ENCODE data around the gene WDSUB1.

Gene WDSUB1

DNA sequence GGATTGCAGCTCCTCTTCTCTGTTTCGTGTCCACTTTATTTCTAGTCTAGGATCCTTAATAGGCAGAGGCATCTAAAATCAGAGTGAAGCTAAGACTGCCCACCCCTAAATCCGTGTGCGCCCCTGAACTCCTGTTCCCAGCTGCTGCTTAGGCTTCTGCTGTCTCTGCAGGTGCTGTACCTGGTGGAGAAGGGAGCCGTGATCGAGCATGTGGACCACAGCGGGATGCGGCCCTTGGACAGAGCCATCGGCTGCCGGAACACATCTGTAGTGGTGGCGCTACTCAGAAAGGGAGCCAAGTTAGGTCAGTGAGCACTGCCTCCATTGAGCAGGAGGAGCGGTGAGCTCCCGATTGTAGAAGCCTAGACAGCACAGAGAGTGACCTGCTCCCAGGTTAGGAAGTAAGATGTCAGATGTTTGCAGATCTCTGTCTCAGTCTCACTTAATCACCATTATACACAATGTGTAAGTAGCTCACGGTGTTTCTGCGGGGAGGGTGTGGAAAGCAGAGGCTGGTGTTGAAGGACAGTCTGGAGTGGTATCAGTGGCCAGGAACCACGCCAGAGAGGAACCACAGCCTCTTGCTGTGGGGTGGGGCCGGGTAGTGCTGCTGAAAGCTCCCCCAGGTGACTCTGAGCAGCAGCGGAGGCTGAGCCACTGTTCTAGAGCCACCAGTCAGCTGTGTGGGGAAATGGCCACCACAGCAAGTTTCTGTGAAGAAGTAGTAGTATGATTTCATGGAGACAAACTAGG, 62.3 kb downstream of the WDSUB1 start:
- no peak for DNase-seq

DNA sequence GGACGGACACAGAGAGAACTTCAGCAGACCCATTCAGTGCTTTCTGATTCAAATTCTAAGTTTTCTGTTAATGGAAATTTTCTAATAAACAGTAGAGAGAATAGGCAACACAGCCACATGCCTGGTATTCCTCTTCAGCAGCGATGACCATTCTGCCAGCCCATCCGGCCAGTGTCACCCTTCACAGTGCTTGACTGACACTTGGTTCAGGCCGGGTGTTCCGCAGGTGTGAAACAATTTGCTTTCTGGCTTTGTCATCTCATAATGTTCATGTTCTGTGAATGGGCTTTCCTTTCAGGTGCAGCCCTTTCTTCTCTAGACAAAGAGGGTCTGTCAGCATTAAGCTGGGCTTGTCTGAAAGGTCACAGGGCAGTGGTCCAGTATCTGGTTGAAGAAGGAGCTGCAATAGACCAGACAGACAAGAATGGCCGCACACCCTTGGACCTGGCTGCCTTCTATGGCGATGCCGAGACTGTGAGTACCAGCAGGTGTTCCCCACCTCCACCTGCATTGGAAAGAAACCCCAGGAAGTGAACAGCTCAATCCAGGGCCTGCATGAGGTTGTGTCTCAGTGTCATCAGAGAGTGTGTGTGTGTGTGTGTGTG, 67.0 kb downstream of the WDSUB1 start:
- DNase-seq: no peak

DNA sequence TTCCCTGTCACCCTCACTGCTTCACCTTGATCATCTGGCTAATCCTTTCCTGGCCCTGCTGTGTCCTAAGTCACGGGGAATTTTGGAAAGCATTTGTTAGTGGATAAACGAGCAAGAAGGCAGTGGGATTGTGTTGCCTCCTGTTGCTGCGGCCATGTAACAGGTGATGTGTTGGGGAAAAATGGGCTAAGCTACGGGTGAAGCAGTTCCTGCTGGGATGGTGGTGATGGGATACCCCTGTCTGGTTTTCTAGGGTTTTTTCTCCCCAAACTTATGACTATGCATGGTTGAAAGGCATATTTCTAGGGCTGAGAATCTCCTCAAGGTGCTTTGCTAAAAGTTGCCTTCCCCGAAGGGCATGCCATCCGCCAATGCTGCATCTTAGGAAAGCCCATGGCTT, 68.1 kb downstream of the WDSUB1 start:
- no peak for DNase-seq

DNA sequence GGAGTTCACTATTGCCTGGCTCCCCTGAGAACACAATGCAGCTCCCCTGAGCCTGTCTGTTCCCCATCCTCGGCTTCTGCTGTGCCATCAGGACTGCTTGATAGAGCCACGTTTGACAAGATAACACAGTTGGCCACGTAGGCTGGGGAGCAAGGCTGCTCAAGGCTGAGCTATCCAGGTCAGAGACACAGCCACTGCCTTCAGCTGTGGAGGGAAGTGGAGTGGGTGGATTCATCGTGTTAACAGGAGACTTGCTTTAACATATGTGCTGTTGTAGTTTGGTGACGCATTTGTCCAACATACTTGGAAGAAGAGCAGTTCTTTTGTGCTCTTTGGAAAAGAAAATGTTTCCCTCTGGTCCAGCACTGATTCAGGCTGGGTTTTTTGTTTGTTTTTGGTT, 68.8 kb downstream of the WDSUB1 start:
- no peak for DNase-seq

DNA sequence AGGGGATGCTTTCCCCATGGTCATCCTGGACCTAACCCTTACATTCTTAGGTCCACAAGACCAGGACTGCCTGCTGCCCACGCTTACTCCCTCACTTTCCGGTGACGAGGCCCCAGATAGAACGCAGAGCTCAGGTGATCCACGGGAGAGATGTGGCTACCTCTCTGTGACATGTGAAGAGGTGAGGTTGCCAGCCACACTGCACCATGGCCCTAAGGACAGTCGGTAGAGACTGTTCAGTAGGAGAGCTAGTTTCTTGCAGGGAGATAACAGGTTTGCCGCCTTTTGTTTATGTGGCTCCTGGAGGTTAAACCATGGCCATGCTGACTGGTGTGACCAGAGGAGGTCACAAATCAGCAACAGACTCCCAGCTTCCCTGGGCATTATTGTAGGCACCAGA, 71.4 kb downstream of the WDSUB1 start:
- DNase-seq: no peak

DNA sequence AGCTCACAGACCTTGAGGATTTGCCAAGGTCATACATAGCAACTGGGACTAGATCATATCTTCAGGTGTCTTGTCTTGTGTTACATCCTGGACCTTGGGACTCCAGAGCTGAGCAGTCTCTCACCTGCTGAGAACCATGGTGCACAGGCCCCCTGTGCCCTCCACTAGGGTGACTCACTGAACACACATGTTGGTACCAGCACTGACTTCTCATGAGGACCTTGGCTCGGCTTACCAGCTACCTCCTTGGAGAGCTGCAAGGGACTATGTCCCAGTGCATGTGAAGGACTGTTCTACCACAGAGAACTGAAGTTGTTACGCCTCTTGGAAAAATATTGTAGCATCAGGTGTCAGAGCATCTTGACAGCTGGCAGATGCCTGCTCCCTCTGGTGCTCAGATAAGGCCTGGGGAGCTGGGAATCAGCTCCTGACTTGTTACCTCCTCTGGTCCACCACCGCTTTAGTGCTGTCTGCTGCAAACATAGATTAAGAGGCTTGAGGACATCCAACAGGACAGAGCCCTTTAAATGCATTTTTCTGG, 72.1 kb downstream of the WDSUB1 start:
- no peak for DNase-seq

DNA sequence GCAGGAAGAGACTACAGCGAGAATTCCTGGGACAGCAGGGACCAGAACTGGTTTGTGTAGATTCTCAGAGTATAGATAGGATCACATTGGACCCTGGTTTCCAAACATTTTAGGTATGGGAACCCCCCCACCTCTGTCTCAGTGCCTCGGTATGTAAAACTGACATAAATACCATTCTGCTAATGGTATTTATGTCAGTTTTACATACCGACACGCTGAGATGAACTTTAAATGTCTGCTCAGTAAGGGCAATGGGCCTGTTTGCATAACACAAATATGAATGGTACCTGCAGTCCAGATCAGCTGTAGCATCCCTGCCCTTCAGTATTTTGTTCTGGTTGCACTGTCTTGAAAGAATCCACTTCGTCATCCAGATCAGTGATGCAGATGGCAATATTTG, 73.2 kb downstream of the WDSUB1 start:
- DNase-seq: no peak

DNA sequence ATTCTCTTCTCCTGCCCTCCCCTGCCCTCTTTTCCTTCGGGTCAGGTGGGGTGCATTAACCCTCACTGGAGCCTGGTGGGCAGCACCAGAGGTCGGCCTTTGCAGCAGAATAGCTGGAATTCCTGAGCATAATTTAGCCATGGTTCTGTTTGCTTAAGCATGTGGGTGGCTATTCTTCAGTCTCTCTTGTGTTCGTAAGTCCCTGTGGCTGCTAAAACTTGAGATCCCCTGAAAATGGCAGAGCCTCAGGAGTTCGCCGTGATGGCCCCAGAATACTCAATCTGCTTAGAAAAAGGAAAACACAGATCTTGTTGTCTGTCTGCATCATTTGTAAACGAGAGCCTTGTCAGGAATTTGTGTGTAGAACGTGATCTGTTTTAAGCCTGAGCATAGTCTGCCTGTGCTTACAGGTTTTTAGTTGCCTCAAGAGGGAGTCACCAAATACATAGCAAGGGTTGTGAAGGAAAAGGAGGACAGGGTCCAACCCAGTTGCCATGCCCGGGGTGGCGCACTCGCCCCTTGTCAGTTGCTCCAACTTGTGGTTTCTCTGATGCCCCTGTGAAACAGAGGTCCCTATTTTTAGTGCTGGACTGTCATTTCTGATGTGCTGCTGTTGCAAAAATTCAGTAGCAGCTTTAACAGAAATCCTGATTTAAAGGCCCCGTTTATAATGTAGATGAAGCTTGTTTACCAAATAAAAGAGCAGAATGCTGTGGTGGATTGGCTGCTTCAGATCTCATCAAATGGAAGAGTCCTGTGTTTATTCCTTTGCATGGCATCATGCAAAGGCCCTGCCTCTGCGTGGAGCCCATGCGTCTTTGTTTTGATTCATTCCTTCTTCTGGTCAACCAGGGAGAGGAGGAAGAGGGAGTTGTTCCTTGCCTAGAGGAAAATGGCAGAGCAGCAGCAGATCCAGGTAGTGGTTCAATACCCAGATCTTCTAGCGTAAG, 74.8 kb downstream of the WDSUB1 start:
- peak; percentile 41 for DNase-seq

DNA sequence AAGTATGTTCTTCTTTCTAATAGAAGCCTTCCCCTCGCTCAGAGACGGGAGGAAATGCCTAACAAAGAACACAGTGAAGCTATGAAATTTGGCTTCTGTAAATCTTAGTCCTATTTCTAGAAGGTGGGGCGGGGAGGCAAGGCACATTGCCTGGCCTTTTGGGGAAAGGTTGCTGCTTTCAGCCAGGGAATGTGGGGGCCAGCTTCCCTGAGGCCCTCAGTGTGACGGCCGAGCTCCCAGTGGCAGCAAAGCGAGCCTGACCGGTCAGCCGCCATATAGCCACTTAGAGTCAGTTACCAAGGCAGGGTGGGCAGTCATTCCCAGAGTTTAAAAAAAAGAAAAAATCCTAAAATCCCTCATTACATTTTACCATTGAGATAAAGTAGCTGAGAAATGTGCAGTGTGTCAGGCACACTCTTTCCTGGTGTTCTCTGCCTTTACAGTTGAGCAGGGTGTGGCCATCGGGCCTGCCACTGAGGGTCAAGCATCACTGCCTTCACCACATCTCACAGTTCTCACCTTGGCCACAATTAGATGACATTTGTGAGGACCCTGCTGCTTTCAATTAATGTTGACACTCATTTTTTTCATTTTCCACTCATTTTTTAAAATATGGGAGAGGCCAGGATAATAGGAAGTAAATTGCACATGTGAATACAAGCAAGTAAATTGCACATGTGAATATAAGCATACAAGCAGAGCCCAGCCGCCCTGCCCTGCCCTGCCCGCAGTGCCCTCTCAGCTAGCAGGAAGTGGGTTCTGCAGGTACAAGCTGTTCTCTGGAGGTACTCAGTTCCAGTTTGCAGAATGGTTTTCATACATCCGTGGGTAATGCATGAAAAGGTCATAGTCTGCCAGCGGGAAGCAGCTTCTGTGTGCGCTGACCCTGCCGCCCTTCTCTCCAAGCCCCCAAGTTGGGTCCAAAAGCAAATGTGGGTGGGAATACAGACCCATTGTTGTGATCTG, 76.9 kb downstream of the WDSUB1 start:
- no peak for DNase-seq

DNA sequence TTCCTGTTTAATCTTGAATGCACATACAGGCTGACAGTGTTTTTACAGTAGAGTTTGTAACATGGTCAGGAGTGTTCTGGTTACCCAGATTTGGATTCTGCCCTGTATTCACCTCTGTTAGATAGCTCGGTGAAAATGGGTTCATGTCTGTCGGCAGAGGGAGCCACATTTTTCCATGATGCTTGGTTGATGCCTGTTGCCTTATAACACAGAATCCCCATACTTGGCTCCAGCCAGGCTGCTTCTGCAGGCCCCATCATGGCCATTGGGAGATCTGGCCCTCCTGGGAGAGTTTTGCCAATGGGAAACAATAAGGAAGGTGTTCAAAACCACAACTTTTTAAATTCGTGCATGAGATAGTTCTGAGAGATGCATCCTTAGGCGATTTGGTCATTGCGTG, 78.1 kb downstream of the WDSUB1 start:
- DNase-seq: no peak

DNA sequence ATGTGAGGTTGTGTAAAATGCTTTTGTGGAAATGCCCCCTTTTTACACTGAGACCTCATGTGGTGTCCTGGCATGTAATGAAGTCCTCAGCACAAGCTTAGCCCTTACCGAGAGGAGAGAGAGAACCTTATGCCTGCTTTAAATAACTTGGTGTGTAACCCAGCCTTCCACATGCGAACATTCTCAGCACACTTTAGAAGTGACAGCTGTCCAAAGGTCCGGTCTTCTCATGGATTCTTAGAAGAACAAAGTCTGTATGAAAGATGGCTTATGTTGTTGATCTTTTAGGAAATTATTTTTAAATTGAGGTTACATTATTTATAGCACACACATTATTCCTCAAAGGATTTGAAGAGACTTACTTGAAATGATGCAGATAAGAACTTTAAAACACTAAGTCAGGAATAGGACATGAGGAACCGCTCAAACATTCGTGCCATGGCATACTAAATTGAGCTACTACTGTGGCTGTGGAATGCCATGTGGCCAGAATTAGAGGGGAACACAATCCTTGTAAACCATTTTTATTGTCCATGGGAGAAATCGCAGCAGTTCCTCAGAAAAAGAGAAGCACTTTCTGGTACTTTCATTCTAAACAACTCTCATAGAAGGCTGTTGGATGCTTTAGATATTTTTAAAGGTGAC, 79.6 kb downstream of the WDSUB1 start:
- DNase-seq: no peak

DNA sequence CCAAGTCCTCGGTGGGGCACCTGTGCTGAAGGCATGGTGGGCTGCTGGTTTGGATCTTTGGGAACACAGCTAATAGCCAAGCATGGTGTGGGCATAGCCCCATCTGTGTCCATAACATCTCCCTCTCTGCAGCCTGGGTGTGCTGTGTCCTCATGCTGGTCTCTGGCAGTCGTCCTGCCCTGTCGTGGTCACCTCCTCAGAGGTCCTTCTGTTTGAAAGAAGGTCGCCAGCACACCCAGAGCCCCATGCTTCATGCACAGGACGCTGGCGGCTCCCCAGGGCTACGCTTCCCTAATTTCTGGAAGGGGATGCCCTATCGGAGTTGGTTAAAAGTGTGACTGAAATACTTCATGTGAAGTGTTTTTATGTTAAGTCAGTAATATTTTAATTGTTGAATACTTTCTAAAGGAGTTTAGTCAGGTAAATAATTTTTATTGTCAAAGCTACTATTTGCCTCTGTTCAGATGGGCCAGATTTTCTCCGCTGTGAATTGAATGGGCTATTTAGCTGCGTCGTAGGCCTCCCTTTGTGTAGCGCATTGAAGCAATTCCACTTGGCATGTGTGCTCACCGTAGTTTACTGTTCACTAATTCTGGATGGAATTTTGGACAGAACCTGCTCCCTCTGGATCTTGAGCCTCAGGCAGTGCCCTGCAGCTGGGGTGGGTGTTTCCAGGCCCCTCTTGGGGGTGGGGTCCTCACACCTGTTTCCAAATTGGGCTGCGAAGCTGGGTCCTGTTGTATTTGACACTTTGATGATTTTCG, 81.9 kb downstream of the WDSUB1 start:
- peak; percentile 47 for DNase-seq

DNA sequence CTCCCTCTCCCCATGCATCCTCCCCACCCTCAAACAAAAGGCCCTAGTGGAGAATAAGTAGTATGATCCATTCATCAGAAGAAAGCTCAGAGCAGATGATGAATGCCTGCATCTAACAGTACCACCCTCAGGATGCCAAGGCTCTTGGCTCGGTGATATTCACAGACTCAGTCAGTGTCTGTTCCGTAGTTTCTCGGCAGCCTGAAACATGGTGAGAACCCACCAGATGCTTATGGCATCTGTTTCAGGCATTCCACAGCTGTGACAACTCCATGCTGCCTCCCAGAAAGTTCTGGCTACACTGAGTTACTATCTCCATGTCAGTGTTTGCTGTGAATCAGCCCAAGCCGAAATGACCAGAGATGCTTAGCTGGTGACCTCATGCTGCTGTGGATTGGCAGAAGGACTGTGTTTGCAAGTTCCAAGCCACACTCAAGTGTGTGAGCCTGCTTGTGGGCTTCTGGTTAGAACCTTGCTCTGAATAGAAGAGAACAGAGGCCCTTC, 83.9 kb downstream of the WDSUB1 start:
- peak; percentile 41 for DNase-seq

DNA sequence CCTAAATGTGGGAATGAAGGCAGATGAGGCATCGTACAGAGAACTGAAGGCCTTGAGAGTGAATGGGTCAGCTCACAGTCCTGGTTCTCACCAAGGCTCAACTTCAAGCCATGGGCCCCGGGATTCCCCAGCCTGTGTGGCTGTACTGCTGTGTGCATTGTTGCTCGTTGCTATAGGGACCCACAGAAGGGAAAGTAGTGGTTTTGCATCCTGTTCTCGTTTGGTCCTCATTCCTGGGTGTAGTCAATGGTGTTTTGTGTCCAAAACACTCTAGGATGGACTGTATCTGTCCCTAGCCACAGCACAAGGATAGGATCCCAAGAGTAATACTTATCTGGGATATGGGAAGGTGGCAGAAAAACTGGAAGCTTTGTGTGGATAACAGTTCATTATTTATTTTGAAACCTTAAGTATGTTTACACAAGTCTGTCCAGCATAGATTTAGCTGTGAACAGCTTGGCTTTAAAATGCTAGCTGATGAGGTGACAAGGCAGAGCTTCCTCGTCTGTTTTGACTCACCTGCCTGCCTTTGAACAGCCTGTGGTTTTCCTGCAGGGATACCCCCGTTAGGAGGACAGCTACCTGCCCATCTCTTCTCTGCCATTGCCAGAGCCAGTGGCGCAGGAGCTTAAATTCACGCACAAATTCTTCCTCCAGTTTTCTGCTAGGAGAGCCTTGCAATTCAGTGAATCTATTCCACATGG, 85.0 kb downstream of the WDSUB1 start:
- no peak for DNase-seq

DNA sequence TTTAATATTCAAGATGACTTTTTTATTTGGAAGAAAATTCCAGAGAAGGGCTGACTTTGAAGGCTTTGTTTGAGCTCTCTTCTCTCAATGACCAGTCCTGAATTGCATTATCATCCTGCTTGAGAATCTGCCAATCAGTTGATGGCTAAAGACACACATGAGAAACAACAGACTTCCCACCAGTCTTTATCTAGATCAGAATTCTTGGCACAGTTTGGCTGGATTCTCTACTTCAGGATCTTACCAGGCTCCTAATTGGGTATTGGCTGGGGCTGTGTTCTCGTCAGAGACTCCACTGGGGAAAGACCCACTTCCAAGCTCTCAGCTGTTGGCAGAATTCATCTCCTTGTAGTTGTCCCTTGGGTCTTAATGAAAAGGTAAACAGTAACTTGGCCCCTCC, 86.0 kb downstream of the WDSUB1 start:
- DNase-seq: no peak

DNA sequence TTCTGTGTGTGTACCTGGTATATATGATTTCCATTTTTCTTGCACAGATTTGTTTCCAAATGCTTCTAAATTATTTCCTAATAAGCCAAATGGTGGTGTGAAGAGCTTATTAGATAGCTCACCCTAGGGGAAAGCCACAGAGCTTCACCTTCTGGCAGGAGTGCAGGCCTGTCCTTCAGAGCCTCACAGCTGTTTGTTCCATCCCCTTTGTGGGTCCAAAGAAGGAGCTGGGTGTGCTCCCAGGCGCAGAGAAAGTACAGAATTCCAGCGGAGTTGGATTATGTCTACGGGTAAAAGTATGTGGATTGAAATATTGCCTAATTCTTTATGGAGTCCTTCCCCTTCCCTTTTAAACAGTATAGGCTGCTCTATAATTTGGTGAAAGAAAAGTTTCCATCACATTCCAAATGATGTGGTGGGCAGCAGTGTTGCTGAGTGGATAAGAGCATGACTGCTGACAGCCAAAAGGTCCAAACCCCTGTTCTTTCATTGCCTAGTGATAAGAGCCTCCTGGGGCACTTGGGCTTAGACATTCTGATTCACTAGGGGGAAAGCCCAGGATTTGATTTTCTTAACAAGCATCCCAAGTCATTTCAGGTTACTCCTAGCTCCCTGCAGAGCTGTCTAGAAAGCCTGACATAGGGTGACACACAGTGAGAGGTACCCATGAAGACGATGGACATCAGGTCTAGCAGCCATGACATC, 86.6 kb downstream of the WDSUB1 start:
- DNase-seq: no peak

DNA sequence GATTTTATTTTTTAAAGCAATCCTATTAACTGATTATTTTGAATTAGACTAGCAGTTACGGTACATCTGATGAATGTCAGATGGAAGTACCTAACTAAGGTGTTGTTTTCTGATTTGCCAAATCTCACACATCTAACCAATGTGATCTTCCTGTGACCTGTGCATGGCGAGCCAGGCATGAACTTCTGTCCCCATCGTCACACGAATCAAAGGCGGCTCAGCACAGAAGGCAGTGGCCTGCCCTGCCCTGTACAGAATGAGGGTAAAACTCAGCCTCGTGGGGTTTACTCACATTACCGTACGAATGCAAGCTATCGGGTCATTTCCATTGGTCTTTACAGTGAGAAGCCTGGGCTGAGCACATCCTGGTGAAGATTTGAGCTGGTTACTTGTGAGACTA, 87.3 kb downstream of the WDSUB1 start:
- DNase-seq: no peak

DNA sequence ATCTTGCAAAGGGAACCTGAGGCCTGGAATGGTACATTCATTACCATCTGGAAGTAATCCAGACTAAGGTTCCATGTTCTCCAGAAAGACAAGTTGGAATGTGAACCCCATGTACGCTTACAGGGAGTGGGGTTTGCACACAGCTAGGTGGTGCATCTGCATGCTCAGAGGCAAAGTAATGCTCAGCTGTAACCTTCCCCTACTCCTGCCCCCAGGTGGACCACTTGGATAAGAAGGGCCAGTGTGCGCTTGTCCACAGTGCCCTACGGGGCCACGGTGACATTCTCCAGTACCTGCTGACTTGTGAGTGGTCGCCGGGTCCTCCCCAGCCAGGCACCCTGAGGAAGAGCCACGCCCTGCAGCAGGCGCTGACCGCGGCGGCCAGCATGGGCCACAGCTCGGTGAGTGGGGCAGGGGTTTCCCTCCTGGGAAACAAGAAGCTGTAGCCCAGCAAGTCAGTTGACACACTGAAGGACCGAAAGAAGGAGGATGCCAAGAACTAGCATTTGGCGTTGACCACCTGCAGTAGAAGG, 90.0 kb downstream of the WDSUB1 start:
- DNase-seq: no peak

DNA sequence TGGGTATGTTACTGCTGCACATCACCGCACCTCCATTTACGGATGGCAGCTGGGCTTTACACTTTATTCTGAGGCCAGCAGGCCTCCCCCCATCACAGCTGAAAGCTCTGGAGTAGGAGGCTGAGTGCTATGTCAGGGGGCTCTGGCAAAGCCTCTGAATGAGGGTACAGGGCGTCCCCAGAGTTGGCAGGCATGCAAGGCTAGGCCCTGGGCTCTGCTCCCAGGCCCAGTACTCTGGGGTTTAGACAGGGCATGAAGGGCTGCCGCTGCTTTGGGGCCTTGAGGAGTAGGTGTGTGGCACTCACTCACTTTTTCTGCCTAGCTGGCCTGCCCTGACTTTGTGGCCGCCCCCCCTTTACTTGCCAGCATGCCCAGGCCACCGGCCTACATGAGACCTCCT, 90.8 kb downstream of the WDSUB1 start:
- peak; percentile 65 for DNase-seq

Measured in midbrain (tissue), 1 donor.